HG03039 (cell line): Measurements from ENCODE around the gene C12orf43.

ENCODE experiments used
- ATAC-seq: cut with Tn5 transposase; IDR thresholded peaks from one replicate; pipeline ENCODE4 v1.9.1; 2021; ENCODE audit warnings: mild to moderate bottlenecking, moderate library complexity; ENCODE audit not compliant: unreplicated experiment

The C12orf43 gene

DNA sequence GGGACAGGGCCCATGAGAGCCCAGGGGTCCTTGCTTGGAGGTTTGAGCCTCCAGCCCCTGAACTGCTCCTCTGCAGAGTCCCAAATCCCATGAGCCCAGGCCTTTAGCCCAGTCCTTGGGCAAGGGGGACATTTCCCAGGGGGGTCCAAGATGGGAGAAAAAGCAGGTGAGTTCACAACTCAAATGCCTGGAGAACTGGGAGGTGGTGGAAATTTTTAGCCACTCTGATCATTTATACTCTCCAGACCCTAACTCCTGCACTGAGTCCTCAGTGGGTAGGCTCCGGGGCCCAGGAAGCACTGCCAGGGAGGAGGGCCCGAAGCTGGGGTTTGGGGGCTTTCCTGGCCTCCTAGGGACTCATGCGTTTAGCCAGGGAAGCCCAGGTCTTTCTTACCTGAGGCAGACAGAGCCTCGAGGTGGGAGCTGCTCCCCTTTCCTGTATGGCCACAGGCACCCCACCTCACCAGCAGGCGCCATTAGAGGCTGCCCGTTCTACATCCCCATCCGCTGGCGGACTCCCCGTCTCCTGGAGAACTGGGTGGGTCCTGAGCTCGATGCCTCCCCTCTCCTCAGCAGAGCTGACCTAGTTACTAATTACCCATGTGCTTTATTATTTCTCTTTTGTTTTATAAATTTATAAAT, 36.9 kb downstream of the C12orf43 start:
- ATAC-seq: no peak

GRCh38 chr12:120978296-120979219, 37.7 kb downstream of the C12orf43 start, which contains the start of gene HNF1A:
Gene HNF1A, plus strand, starts transcription at chr12:120978543. Its CDS starts 226 bp downstream, at chr12:120978769.
- no peak for ATAC-seq

GRCh38 chr12:120977531-120978295, 38.6 kb downstream of the C12orf43 start:
- ATAC-seq: no peak

GRCh38 chr12:120972870-120973543, 43.3 kb downstream of the C12orf43 start:
- ATAC-seq: no peak

DNA sequence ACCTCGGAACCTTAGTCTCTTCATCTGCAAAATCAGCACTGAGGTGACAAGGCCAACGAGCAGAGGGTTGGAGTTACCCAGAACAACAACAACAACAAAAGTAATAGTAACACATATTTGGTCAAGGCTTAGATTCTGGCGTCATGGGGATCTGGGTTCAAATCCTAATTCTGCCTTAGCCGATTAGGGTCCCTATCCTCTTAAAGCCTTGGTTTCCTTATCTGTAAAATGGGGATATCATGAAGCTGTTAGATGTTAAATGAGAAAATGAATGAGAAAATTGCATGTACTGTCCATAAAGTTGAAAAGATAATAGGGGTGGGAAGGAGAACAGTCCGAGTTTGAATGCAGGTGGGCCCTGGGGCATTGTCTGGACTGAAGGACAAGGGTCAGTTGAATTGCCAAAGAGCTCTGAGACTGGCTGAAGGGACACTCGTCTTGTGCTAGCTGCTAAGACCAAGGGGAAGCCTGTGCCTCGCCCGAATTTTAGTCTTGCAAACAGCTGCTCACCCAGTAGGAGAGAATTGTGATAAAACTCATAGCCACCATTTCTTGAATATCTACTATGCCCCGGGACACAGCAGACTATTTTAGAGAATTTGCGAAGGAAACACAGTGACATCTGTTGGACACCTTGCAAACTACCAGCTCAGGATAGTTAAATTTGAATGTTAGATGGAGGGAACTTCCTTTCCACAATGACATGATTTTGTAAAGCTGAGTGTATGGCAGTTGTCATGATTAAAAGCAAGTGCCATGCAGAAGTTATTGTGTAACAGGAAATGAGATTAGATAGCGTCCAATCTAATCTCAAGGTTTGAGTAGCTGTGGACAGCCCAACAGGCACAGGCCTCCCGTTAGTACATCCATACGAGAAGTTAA, 44.7 kb downstream of the C12orf43 start:
- ATAC-seq: no peak

DNA sequence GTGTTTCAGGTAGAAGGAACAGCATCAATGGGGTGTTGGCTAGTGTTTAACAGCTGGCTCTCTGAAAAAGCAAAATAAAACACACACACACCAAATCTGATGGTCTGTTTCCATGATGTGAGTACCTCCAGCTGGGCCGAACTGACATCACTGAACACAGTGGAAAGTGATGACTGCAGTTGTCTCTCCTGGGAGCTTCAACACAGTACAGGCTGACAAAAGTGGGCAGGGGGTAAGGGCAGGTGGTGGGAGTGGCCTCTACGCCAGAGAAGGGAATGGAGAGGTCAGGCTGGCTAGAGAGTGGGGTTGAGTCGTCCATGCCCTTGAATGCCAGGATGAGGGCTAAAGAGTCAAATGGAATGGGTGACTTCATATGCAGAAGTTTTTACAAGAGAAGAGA, 46.0 kb downstream of the C12orf43 start:
- ATAC-seq: no peak

DNA sequence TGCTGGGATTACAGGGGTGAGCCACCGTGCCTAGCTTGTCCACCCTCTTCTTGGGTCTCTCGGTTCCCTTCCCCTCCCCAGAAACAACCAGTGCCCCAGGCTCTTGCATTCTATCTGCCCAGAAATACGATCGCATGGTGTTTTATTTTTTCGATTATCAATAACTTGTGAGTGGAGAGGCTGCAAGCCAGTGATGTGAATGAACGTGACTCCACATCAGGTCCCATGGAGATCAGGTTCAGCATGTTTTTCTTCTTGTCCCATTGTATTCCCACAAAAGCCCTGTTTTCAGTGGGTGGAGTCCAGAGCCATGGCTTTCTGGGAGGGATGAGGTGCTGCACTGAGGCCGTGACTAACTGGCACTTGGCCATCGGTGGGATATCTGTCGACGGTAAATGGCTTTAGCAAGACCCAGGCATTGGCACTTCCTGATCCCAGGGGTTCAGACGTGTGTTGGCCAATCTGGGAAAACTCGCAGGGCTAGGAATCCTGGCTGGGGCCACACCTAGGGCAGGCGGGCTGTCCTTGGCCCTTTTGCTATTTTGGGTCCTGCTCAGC, 50.7 kb downstream of the C12orf43 start:
- ATAC-seq: no peak

DNA sequence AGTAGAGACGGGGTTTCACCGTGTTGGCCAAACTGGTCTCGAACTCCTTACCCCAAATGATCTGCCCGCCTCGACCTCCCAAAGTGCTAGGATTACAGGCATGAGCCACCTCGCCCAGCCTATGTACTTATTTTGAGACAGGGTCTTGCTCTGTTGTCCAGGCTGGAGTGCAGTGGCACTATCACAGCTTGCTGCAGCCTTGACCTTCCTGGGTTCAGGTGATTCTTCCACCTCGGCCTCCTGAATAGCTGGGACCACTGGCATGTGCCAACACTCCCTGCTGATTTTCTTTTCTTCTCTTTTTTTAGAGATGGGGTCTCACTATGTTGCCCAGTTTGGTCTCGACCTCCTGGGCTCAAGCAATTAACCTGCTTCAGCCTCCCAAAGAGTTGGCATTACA, 52.0 kb downstream of the C12orf43 start:
- no peak for ATAC-seq

DNA sequence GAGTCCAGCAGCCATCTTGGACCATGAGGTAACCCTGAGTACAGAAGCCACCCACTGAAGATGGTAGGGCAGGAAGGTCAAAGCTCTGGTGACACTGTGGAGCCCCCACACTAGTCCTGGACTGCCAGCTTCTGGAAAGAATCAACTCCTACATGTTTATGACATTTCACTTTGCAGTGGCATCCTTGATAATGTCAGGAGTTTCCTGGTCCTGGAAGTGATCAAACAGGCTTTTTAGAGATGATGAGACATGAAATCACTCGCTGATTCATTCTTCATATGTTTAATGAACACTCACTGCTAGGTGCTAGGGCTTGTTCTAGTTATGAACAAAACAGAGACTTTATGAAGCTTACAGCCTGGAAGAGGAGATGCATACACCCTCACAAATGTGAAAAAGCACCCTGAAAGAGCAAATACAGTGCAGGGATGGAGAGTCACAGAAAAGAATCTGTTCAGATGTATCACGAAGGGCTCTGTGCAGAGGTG, 53.7 kb downstream of the C12orf43 start:
- no peak for ATAC-seq

DNA sequence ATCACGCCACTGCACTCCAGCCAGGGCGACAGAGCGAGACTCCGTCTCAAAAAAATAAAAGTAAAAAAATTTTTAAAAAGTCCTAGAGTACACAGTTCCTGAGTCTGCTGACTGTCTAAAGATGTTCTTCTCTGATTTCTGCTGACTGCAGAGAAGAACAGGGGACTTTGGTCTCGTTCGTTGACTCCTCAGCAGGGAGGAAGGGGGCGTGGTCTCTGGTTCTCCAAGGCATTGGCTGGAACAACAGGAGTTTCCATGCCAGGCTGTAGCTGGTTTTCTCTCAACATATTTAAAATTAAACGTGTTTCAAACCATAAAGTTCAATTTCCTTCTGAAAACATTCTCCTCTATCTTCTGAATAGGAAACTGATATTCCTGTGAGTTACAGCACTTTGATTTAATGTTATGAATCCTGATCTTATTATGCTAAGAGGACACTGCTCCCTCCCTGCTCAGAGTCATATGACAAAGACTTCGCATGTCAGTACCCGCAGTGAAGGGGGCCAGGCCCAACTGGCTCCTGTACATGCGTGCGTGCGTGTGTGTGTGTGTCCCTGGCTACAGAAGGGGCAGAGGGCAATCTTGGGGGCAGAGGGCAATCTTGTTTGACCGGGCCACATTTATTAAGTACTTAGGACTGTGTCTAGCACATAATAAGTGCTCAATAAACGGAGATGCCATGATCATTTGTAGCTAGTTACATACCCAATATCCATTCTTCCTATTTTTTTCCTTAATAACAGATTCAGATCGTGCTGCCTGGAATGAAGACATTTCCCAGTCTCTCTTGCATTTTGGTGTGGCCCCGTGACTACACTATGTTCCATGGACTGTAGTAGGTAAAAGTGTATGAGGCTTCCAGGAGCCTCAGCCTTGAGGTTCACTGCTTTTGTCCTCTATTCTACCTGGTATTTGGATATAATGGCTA, 54.4 kb downstream of the C12orf43 start:
- ATAC-seq: no peak

GRCh38 chr12:120960657-120961056, 55.6 kb downstream of the C12orf43 start:
- no peak for ATAC-seq

GRCh38 chr12:120959111-120959878, 57.0 kb downstream of the C12orf43 start:
- no peak for ATAC-seq

DNA sequence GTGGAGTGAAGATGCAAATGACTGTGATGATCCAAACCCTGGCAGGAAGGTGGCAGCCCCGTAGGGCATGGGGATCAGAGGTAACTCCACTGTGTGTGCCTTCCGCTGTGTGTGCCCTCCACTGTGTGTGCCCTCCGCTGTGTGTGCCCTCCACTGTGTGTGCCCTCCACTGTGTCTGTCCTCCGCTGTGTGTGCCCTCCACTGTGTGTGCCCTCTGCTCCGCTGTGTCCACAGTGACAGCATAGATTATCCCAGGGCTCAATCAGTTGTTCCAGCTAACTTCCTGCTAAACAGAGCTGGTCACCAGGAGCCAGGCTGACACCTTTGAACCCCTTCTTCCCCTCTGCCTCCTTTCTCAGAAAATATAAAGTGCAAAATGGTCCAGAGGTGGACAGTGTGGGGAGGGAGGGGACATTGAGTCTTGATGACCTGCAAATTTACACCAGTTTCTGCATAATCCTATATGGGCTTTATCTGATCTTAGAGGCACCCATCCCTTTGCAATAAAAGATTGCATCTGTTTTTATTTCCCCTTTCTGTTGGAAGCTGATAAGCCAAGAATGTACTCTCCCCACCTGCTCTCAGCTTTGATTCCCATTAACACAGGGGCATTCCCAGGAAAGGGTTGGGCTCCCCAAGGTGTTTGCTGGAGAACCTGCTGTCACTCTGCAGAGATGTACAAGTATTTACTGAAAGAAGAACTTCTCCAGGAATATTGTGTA, 59.5 kb downstream of the C12orf43 start:
- no peak for ATAC-seq

DNA sequence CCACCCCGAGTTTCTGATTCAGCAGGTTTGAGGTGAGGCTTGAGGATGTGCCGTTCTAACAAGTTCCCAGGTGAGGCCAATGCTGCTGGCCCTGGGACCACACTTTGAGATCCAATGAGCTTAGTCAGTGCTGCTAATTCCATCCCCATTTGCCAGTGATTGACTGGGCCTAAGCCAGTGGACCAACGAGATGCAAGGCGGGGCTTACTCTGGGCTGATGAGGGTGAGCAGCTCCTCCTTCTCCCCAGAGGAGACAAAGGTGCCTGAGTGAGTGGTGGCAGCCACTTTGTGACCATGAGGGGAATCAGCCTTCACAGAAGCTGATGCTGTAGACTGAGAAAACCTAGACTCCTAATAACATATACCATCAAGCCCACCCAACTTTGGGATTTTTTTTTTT, 61.1 kb downstream of the C12orf43 start:
- no peak for ATAC-seq

GRCh38 chr12:120950807-120951206, 65.5 kb downstream of the C12orf43 start:
- ATAC-seq: no peak
